Heart left ventricle (tissue), 16 donors: Measurements from ENCODE around the gene CCM2L. TPM values are rescaled to one million over a fixed set of nuclear protein-coding genes. Genes with fewer than 3 reads are reported as not detected.
A peak's percentile ranks its signal among the peaks of the same experiment; 100 is the strongest.

Source experiments
- ATAC-seq, 4 donors: fragments of 200-7000 bp; cut with Tn5 transposase; one replicate each; pipeline ENCODE4 v1.9.1; 2020 to 2022; ENCODE audit warnings: moderate library complexity in 4 of 4, mild to moderate bottlenecking in 3 of 4, moderate number of reproducible peaks in 1 of 4
- DNase-seq, 5 donors: peaks; one replicate each; pipeline ENCODE4 v3.0.0-alpha.2; 2020
- H3K27ac ChIP-seq, 12 donors: fragments of 200-600 bp; sonication (generic) in 4 of 12; one replicate each; pipeline versions ENCODE4 v1.5.0 to v1.8.0; 2016 to 2022; ENCODE audit warnings: mild to moderate bottlenecking in 2 of 12
- H3K27me3 ChIP-seq, 9 donors: fragments of 200-600 bp; sonication (generic) in 2 of 9; one replicate each; pipeline versions ENCODE4 v1.5.1 to v1.8.0; 2016 to 2022; ENCODE audit warnings: mild to moderate bottlenecking in 3 of 9
- H3K36me3 ChIP-seq, 9 donors: fragments of 200-600 bp; sonication (generic) in 2 of 9; one replicate each; pipeline versions ENCODE4 v1.5.0 to v1.8.0; 2018 to 2022; ENCODE audit warnings: mild to moderate bottlenecking in 2 of 9
- H3K4me1 ChIP-seq, 12 donors: fragments of 200-600 bp; sonication (generic) in 4 of 12; one replicate each; pipeline versions ENCODE4 v1.5.0 to v1.8.0; 2016 to 2022; ENCODE audit warnings: mild to moderate bottlenecking in 3 of 12
- H3K4me3 ChIP-seq, 12 donors: fragments of 200-600 bp; sonication (generic) in 4 of 12; one replicate each; pipeline versions ENCODE4 v1.5.0 to v1.8.0; 2017 to 2022; ENCODE audit warnings: mild to moderate bottlenecking in 9 of 12, moderate library complexity in 4 of 12
- H3K9me3 ChIP-seq, 12 donors: fragments of 200-600 bp; sonication (generic) in 4 of 12; one replicate each; pipeline versions ENCODE4 v1.5.0 to v1.8.0; 2016 to 2022; ENCODE audit warnings: mild to moderate bottlenecking in 1 of 12
- CTCF ChIP-seq, 12 donors: fragments of 200-600 bp; sonication (generic) in 4 of 12; IDR thresholded peaks; one replicate each; pipeline versions ENCODE4 v1.5.0 to v1.8.0; 2018 to 2022; ENCODE audit warnings: antibody characterized with exemption in 12 of 12, mild to moderate bottlenecking in 5 of 12
- POLR2A ChIP-seq, 2 donors: fragments of 450-650 bp; IDR thresholded peaks; one replicate each; pipeline ENCODE4 v1.6.1; 2017; ENCODE audit warnings: antibody characterized with exemption in 2 of 2, mild to moderate bottlenecking in 2 of 2, moderate library complexity in 2 of 2
- WGBS, 4 donors: extraction: QIAGEN DNeasy Blood & Tissue Kit in 2 of 4; methylation state at CpG; one replicate each; pipeline versions ENCODE4 v1.1.5 to v1.1.7; 2013 to 2018; 5-methylcytosine and 5-hydroxymethylcytosine counted together
- intact Hi-C, 10 donors: fragments of 100-400 bp; cut with DNase I; formaldehyde crosslinking; loops; one replicate each; pipeline versions ENCODE4 v1.11.1 to v1.14.2; 2022
- polyA plus RNA-seq, 2 donors: library from polyadenylated mRNA; stranded (reverse); fragments of 200-250 nt; gene quantifications; one replicate each; pipeline ENCODE4 v1.2.3, GENCODE V29; 2013
- total RNA-seq, 9 donors: library from RNA; depleted of rRNA in 2 of 9; stranded (reverse); fragments of >200 nt in 2 of 9; fragmentation: NEBNext Ultra II Directional in 3 of 9; extraction: Animal tissue kit (Norgen Biotek cat#: 25700) in 3 of 9; gene quantifications; one replicate each; pipeline versions ENCODE4 v1.1.0 to v1.2.4, GENCODE V29; 2016 to 2023
- donor health status: ischemic (EF 13 %, LVEDD 7.1; RV severe dilation, severe dysfunction).
- donor health status: healthy with polysubstance abuse.
- donor health status: DM: no; HTN: yes; CAD: no.
- donor health status: DM: no; HTN: no; CAD: no.
- donor health status: ischemic (EF 25% LVEDD 6.9; RV normal size, moderate dysfunction).
- donor health status: ischemic (EF 25% LVEDD 5.7; RV mildly dilated, moderate dysfunction).
- donor health status: healthy.
- donor health status: DM: yes; HTN: yes; CAD: no.
- donor health status: ischemic (EF 35%, LVEDD 5.7; RV mildly dilated, moderate dysfunction).
- donor health status: nonischemic (EF 11% LVEDD 7.7; RV severe dilation, severe dysfunction).
- donor health status: DM: yes; HTN: yes; CAD: no.
- donor health status: PGD.
- donor health status: ischemic (EF 29% LVEDD 5.4; RV normal size, mild dysfunction).
- donor health status: nonischemic (EF 23%, LVEDD 6.1; RV moderate dilation, normal function).

Gene CCM2L
- total and polyA plus RNA-seq, 11 donors, result 3.4 to 14.8 (median 9.6) TPM

GRCh38 chr20:31967830-31968249 lies 42.4 kb upstream of the CCM2L start, which contains the start of gene XKR7:
TSS of gene XKR7 (plus strand) at chr20:31968151. CDS start at chr20:31968176, 25 bp downstream.
- Histone ChIP-seq H3K4me3 (peak within 1 kb of the TSS in 4 of 12 donors; percentile 7 to 49 (median 24)), H3K9me3 (no peaks in the 10 kb centered on the region), H3K27ac (no peak within 1 kb of the TSS), H3K27me3 (peaks cover 15 to 54% (median 23%) of the 10 kb centered on the region in 9 donors), H3K36me3 (no peaks in the 10 kb centered on the region), H3K4me1 (peaks cover 0 to 12% (median 0%) of the 10 kb centered on the region in 12 donors)
- ATAC-seq (no peak), DNase-seq (peak in 1 of 5 donors; percentile 24)
- TF ChIP-seq POLR2A (IDR thresholded peaks at IDR 0.05), result no peak
- TF ChIP-seq CTCF (IDR thresholded peaks at IDR 0.05), result no peak
- intact Hi-C loops, result no loop called here
- 1 to 2% (median 1%) methylated on average over 33 to 38 of the region's 38 CpGs for WGBS, 4 donors

GRCh38 chr20:31968291-31969126 lies 41.7 kb upstream of the CCM2L start:
- Histone ChIP-seq H3K27ac (no peak overlapping the region), H3K4me1 (peaks cover 0 to 12% (median 0%) of the 10 kb centered on the region in 12 donors), H3K9me3 (no peaks in the 10 kb centered on the region), H3K27me3 (peaks cover 15 to 51% (median 23%) of the 10 kb centered on the region in 9 donors), H3K4me3 (peak overlapping the region in 3 of 12 donors; percentile 20 to 49 (median 22)), H3K36me3 (no peaks in the 10 kb centered on the region)
- no peak for TF ChIP-seq POLR2A (IDR thresholded peaks at IDR 0.05)
- TF ChIP-seq CTCF (IDR thresholded peaks at IDR 0.05), result no peak
- intact Hi-C loops, result no loop called here
- WGBS, 4 donors, result 2 to 8% (median 3%) methylated on average over 25 to 57 of the region's 57 CpGs
- DNase-seq, result peak; percentile 62 to 87 (median 74)
- ATAC-seq, result peak; percentile 51 to 96 (median 93)

- H3K4me1 ChIP-seq, result peaks cover 0 to 12% (median 0%) of the 10 kb centered on the region in 12 donors
- ATAC-seq (no peak), DNase-seq (no peak)
- H3K27ac ChIP-seq, result no peak overlapping the region
- H3K4me3 ChIP-seq, result no peak overlapping the region
- WGBS, 4 donors, result 51 to 54% (median 53%) methylated on average over 5 of the region's 5 CpGs
- TF ChIP-seq CTCF (IDR thresholded peaks at IDR 0.05) (no peak), POLR2A (IDR thresholded peaks at IDR 0.05) (no peak)
- no peaks in the 10 kb centered on the region for H3K36me3 ChIP-seq
- intact Hi-C loops, result no loop called here
- no peaks in the 10 kb centered on the region for H3K9me3 ChIP-seq
- H3K27me3 ChIP-seq, result peaks cover 15 to 51% (median 23%) of the 10 kb centered on the region in 9 donors
Observed at GRCh38 chr20:31969991-31970390, 40.2 kb upstream of the CCM2L start.

- H3K36me3 ChIP-seq, result no peaks in the 10 kb centered on the region
- H3K9me3 ChIP-seq, result no peaks in the 10 kb centered on the region
- TF ChIP-seq POLR2A (IDR thresholded peaks at IDR 0.05), result no peak
- no peak for TF ChIP-seq CTCF (IDR thresholded peaks at IDR 0.05)
- ATAC-seq (no peak), DNase-seq (no peak)
- intact Hi-C loops, result no loop called here
- H3K27me3 ChIP-seq, result peaks cover 0 to 38% (median 11%) of the 10 kb centered on the region in 9 donors
- H3K27ac ChIP-seq, result no peak overlapping the region
- peaks cover 0 to 12% (median 0%) of the 10 kb centered on the region in 12 donors for H3K4me1 ChIP-seq
- WGBS, 4 donors, result 12 to 23% (median 16%) methylated on average over 3 to 4 of the region's 4 CpGs
- H3K4me3 ChIP-seq, result no peak overlapping the region
Observed at GRCh38 chr20:31972471-31973021, 37.7 kb upstream of the CCM2L start.
